Superior temporal gyrus (tissue), 1 donor: Measurements from ENCODE around the gene CCL3.
"Not testable (repeated sequence)": the region's sequence is repeated elsewhere in the genome, so short reads cannot be mapped to it uniquely, and the experiment has no call there.

Experiments used
- DNase-seq: peaks from one replicate; pipeline ENCODE4 v3.0.0-alpha.2; 2016; ENCODE audit errors: extremely low spot score

The CCL3 gene

GRCh38 chr17:36115649-36115977 lies 25.7 kb upstream of the CCL3 start:
- DNase-seq: not testable (repeated sequence)

GRCh38 chr17:36114971-36115648 lies 25.2 kb upstream of the CCL3 start:
- DNase-seq: not testable (repeated sequence)

GRCh38 chr17:36113131-36113530 lies 23.2 kb upstream of the CCL3 start:
- not testable (repeated sequence) for DNase-seq

- DNase-seq: no peak
These were observed 22.6 kb upstream of the CCL3 start for GRCh38 chr17:36112572-36112971.

- DNase-seq: no peak
These were observed 21.1 kb upstream of the CCL3 start for GRCh38 chr17:36111068-36111490.

- DNase-seq: not testable (repeated sequence)
These were observed 18.3 kb upstream of the CCL3 start for GRCh38 chr17:36108265-36108664.

GRCh38 chr17:36107660-36108059 lies 17.7 kb upstream of the CCL3 start:
- DNase-seq: no peak

GRCh38 chr17:36106493-36106835 lies 16.5 kb upstream of the CCL3 start:
- DNase-seq: no peak

- DNase-seq: no peak
These were observed 16.0 kb upstream of the CCL3 start for GRCh38 chr17:36105781-36106492.

- no peak for DNase-seq
These were observed 14.8 kb upstream of the CCL3 start for GRCh38 chr17:36104701-36105181.

GRCh38 chr17:36104246-36104645 lies 14.3 kb upstream of the CCL3 start:
- DNase-seq: not testable (repeated sequence)

- not testable (repeated sequence) for DNase-seq
These were observed 13.5 kb upstream of the CCL3 start, which contains the start of gene CCL4 for GRCh38 chr17:36103401-36103975. Gene CCL4, plus strand, starts transcription at chr17:36103827. Its CDS starts 79 bp downstream, at chr17:36103906.

- not testable (repeated sequence) for DNase-seq
These were observed 9.1 kb upstream of the CCL3 start for GRCh38 chr17:36099004-36099403.

GRCh38 chr17:36095992-36096391 lies 6.0 kb upstream of the CCL3 start:
- DNase-seq: no peak

- no peak for DNase-seq
These were observed 4.8 kb upstream of the CCL3 start for GRCh38 chr17:36094746-36095145.

- no peak for DNase-seq
These were observed 4.3 kb upstream of the CCL3 start for GRCh38 chr17:36094232-36094631.

GRCh38 chr17:36092715-36093114 lies 2.8 kb upstream of the CCL3 start:
- not testable (repeated sequence) for DNase-seq

GRCh38 chr17:36092230-36092629 lies 2.3 kb upstream of the CCL3 start:
- no peak for DNase-seq

GRCh38 chr17:36089339-36089865 lies 541 bp downstream of the CCL3 start:
- DNase-seq: no peak

- no peak for DNase-seq
These were observed 1.1 kb downstream of the CCL3 start for GRCh38 chr17:36088670-36089338.

GRCh38 chr17:36087897-36088572 lies 1.9 kb downstream of the CCL3 start:
- not testable (repeated sequence) for DNase-seq
